ENCODE measurements around the gene PKDREJ. TPM values are rescaled to one million over a fixed set of nuclear protein-coding genes. Genes with fewer than 3 reads are reported as not detected.

The PKDREJ gene
- polyA plus RNA-seq, 1 experiment: not detected

DNA sequence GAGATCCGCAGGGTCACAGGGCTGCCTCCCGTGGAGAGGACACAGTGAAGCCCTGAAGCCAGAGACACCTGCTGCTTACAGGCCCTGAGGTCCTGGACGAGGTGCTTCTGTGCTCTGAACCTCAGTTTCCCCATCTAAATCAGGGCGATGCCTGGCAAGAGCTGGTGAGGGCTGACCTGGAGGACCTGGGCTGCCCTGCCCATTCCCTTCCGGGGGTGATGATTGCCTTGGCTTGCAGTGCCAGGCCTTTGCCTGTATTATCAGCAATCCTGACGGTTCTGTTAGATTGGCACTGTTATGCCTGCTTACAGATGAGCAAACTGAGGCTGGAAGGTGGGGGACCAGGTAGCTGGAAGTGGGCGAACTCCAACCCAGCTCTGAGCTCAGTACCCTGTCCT is 25.7 kb upstream of the PKDREJ start:
- Histone ChIP-seq H3K4me3 (ENCODE audit: low read depth, low read length) (no peak overlapping the region), H3K36me3 (ENCODE audit: control insufficient read depth, insufficient read depth, low read length) (peaks cover 29% of the 10 kb centered on the region), H3K27me3 (ENCODE audit: control insufficient read depth, insufficient read depth, low read length) (no peaks in the 10 kb centered on the region)
- ChIA-PET POLR2A (no interaction called here), CTCF (interaction anchor here (1.0 kb wide), 1 partner anchor 167 kb away, joined by 3 read pairs; no protein-coding TSS in a partner anchor)
- TF ChIP-seq, protein P1, sequence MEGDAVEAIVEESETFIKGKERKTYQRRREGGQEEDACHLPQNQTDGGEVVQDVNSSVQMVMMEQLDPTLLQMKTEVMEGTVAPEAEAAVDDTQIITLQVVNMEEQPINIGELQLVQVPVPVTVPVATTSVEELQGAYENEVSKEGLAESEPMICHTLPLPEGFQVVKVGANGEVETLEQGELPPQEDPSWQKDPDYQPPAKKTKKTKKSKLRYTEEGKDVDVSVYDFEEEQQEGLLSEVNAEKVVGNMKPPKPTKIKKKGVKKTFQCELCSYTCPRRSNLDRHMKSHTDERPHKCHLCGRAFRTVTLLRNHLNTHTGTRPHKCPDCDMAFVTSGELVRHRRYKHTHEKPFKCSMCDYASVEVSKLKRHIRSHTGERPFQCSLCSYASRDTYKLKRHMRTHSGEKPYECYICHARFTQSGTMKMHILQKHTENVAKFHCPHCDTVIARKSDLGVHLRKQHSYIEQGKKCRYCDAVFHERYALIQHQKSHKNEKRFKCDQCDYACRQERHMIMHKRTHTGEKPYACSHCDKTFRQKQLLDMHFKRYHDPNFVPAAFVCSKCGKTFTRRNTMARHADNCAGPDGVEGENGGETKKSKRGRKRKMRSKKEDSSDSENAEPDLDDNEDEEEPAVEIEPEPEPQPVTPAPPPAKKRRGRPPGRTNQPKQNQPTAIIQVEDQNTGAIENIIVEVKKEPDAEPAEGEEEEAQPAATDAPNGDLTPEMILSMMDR (IDR thresholded peaks at IDR 0.05; ENCODE audit: insufficient read depth, low read depth, low read length): no peak
- DNase-seq (ENCODE audit: low read depth): no peak

DNA sequence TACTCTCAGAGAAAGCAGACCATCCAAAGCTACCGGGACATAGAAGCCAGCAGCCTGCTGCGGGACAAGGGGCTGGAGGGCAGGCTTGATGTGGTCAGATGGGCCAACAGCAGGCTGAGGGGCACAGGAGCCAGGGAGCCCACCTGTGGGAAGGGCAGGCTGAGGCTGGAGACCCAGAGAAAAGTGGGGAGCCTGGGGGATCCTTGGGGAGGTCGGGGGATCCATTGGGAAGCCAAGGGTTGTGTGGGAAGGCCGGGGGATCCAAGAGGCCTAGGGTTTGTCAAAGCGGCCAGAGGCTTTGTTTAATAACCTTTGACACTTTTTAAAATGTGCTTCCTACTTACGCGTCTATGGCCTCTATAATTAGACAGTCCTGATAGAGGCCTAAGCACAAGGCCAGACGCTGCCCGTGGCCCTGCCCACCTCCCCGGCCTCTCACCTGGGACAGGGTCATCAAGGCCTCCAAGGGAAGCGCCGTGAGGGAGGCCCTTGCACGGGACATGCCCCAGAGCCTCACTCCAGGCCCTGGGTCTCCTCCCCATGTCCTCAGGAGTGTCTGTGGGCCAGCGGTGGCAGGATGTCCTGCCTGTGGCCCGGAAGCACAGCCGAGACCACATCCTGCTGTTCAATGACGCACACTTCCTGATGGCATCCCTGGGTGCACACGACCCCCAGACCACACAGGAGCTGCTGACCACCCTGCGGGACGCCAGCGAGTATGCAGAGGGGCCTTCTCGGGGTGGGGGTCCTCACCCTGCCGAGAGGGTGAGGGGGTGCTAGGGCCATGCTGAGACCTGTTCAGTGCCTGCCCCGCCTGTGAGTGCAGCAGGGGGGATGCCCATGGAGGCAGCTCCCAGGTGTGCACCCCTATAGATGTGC is 25.0 kb upstream of the PKDREJ start:
- TF ChIP-seq, protein P1 (IDR thresholded peaks at IDR 0.05; ENCODE audit: insufficient read depth, low read depth, low read length): no peak
- H3K36me3 ChIP-seq (ENCODE audit: control insufficient read depth, insufficient read depth, low read length): peaks cover 29% of the 10 kb centered on the region
- CTCF ChIA-PET: no interaction called here
- DNase-seq (ENCODE audit: low read depth): no peak
- H3K4me3 ChIP-seq (ENCODE audit: low read depth, low read length): no peak overlapping the region
- H3K27me3 ChIP-seq (ENCODE audit: control insufficient read depth, insufficient read depth, low read length): no peaks in the 10 kb centered on the region
- POLR2A ChIA-PET: no interaction called here

DNA sequence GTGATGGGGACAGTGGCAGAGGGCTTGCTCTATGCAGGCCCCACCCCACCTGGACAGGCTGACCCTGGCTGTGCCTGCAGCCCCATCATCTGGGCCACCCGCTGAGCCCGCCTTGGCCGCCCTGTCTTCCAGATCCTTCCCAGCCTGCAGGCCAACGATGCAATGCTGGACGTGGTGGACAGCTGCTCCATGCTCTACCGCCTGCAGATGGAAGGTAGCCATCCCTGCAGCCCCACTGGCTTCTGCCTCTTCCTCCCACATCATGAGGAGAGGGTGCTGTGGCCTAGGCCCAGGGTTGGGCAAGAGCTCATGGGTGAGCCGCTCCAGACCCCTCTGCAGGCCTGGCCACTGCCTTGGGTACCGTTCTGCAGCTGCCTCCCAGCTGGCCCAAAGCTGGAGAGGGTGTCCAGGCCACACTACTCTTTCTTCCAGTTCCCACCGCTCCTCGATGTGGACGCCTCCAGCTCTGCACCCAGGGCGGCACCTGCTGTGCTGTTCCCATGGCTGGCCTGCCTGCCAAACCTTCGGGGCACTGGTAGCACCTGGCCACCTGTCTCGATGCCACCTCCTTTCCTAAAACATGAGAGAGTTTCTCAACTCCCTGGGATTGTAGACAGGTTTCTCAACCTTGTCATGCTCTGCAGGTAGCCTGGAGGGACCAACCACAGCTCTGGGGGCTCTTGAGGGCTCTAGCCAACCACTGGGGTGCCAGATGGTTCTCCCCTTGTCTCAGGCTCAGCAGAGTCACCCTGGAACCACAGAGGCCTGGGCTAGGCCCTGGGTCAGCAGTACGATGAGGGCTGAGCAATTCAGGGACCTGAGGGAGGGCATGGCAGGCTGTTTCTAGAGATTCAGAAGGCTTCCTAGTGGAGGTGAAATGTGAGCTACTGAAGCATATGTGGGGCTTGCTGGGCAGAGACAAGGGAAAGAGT is 24.1 kb upstream of the PKDREJ start:
- ChIA-PET CTCF (no interaction called here), POLR2A (no interaction called here)
- TF ChIP-seq, protein P1 (IDR thresholded peaks at IDR 0.05; ENCODE audit: insufficient read depth, low read depth, low read length): no peak
- Histone ChIP-seq H3K36me3 (ENCODE audit: control insufficient read depth, insufficient read depth, low read length) (peaks cover 30% of the 10 kb centered on the region), H3K4me3 (ENCODE audit: low read depth, low read length) (no peak overlapping the region), H3K27me3 (ENCODE audit: control insufficient read depth, insufficient read depth, low read length) (no peaks in the 10 kb centered on the region)
- DNase-seq (ENCODE audit: low read depth): no peak

DNA sequence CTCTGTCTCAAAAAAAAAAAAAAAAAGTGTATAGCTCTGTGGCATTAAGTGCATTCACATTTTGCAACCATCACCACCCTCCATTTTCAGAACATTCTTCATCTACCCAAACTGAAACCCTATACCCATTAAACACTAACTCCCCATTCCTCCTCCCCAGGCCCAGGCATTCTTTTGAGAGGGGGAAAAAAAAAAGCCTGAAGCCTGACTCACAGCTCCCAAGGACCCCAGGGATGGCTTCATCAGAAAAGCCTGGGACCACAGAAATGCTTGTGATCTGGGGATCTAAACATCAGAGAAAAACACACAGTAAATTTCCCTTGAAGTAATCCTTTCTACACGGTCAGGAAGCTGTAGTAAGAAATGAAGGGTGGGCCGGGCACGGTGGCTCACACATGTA is 22.9 kb upstream of the PKDREJ start:
- DNase-seq (ENCODE audit: low read depth): no peak
- H3K4me3 ChIP-seq (ENCODE audit: low read depth, low read length): no peak overlapping the region
- H3K27me3 ChIP-seq (ENCODE audit: control insufficient read depth, insufficient read depth, low read length): no peaks in the 10 kb centered on the region
- peaks cover 35% of the 10 kb centered on the region for H3K36me3 ChIP-seq (ENCODE audit: control insufficient read depth, insufficient read depth, low read length)
- TF ChIP-seq, protein P1 (IDR thresholded peaks at IDR 0.05; ENCODE audit: insufficient read depth, low read depth, low read length): no peak
- CTCF ChIA-PET: no interaction called here
- POLR2A ChIA-PET: no interaction called here

Data from BJ (cell line).